Measurements from ENCODE around the gene SCN1A. TPM values are rescaled to one million over a fixed set of nuclear protein-coding genes. Genes with fewer than 3 reads are reported as not detected.

Gene SCN1A
- total and polyA plus RNA-seq, 2 donors (not counting 3 experiments of a cell fraction or from before 2014, with no cell fraction given) = not detected

GRCh38 chr2:166144071-166144470 lies 16.3 kb upstream of the SCN1A start:
- TF ChIP-seq EZH2 (IDR thresholded peaks at IDR 0.05; ENCODE audit: borderline replicate concordance, low read depth, low read length, severe bottlenecking) (no peak), JUN (IDR thresholded peaks at IDR 0.05; ENCODE audit: borderline replicate concordance, insufficient read depth, insufficient read length, low read depth) (no peak), POLR2AphosphoS5 (IDR thresholded peaks at IDR 0.05; ENCODE audit: insufficient read depth, low read depth, low read length) (no peak), MYC (IDR thresholded peaks at IDR 0.05; ENCODE audit: low read depth, low read length) (no peak), GATA2 (IDR thresholded peaks at IDR 0.05; ENCODE audit: insufficient read depth, insufficient read length, low read depth, low read length) (no peak), CTCF (IDR thresholded peaks at IDR 0.05; ENCODE audit: extremely low read depth in 1 of 2, insufficient read depth in 1 of 2, low read depth in 1 of 2, low read length in 2 of 2) (no peak), FOS (IDR thresholded peaks at IDR 0.05; ENCODE audit: borderline replicate concordance, insufficient read depth, low read length) (no peak), MAX (IDR thresholded peaks at IDR 0.05; ENCODE audit: insufficient read depth, insufficient read length) (no peak), POLR2A (IDR thresholded peaks at IDR 0.05; ENCODE audit: low read depth, low read length) (no peak)
- no peak overlapping the region for H3K4me3 ChIP-seq (replicated peaks in 1 of 3; ENCODE audit: insufficient read depth in 1 of 3, low read depth in 1 of 3, low read length in 3 of 3)
- no peak overlapping the region for H2AFZ ChIP-seq (ENCODE audit: low read depth, low read length)
- ChIA-PET CTCF (no interaction called here), POLR2A (no interaction called here)
- no peaks in the 10 kb centered on the region for H3K9me1 ChIP-seq (replicated peaks; ENCODE audit: control insufficient read depth, extremely low read depth, insufficient read depth, low read length)
- intact Hi-C loops (cut with micrococcal nuclease) (no loop called here), dilution Hi-C loops (cut with MboI; ENCODE audit: extremely low pct_ligation_motif_present, low sequenced_read_pairs) (no loop called here)
- H3K79me2 ChIP-seq (ENCODE audit: control insufficient read depth, insufficient read depth, low read length) = no peaks in the 10 kb centered on the region
- H3K4me1 ChIP-seq (ENCODE audit: control insufficient read depth, extremely low read depth, insufficient read depth, low read length) = no peaks in the 10 kb centered on the region
- no peaks in the 10 kb centered on the region for H3K9me3 ChIP-seq (replicated peaks; ENCODE audit: control insufficient read depth, insufficient read depth, low read length)
- H3K27me3 ChIP-seq (ENCODE audit: control insufficient read depth in 2 of 2, insufficient read depth in 2 of 2, low read length in 2 of 2) = no peaks in the 10 kb centered on the region
- no peak overlapping the region for H3K4me2 ChIP-seq (ENCODE audit: insufficient read depth, low read length)
- H4K20me1 ChIP-seq (replicated peaks; ENCODE audit: control insufficient read depth, extremely low read depth, insufficient read depth, low read length) = no peaks in the 10 kb centered on the region
- FAIRE-seq = no peak
- no TSS peak for BruUV-seq (replicated peaks)
- no peak overlapping the region for H3K27ac ChIP-seq (ENCODE audit: insufficient read depth, low read depth, low read length)
- H3K36me3 ChIP-seq (ENCODE audit: control insufficient read depth in 2 of 2, extremely low read depth in 1 of 2, insufficient read depth in 2 of 2, low read length in 2 of 2) = no peaks in the 10 kb centered on the region
- H3K9ac ChIP-seq (replicated peaks; ENCODE audit: extremely low read depth, insufficient read depth, low read length) = no peak overlapping the region
- DNase-seq (ENCODE audit: low read depth, low spot score) = no peak

Data from endothelial cell of umbilical vein (primary cell).